Muscle of leg (tissue), 11 donors: ENCODE measurements around the gene LAMA2. TPM values are rescaled to one million over a fixed set of nuclear protein-coding genes. Genes with fewer than 3 reads are reported as not detected.

Source experiments
- DNase-seq: peaks from one replicate; pipeline ENCODE4 v3.0.0; 2013
- H3K27ac ChIP-seq: one replicate; pipeline ENCODE4 v1.5.1; 2013; ENCODE audit warnings: mild to moderate bottlenecking, low read length, control low read depth
- H3K27me3 ChIP-seq: one replicate; pipeline ENCODE4 v1.6.1; 2013; ENCODE audit warnings: low read length; ENCODE audit not compliant: control insufficient read depth, insufficient read depth
- H3K36me3 ChIP-seq: one replicate; pipeline ENCODE4 v1.6.1; 2013; ENCODE audit warnings: low read length; ENCODE audit not compliant: control insufficient read depth, insufficient read depth
- H3K4me1 ChIP-seq: one replicate; pipeline ENCODE4 v1.6.1; 2013; ENCODE audit warnings: low read length; ENCODE audit not compliant: control insufficient read depth, insufficient read depth
- H3K4me3 ChIP-seq: one replicate; pipeline ENCODE4 v1.5.1; 2013; ENCODE audit warnings: low read length, control low read depth
- H3K9me3 ChIP-seq: replicated peaks from 2 replicates; pipeline ENCODE4 v1.6.1; 2013; ENCODE audit warnings: low read depth, low read length; ENCODE audit not compliant: control insufficient read depth
- WGBS: methylation state at CpG from one replicate; pipeline ENCODE4 v1.1.5; 2013; ENCODE audit warnings: missing lambda C conversion rate; ENCODE audit not compliant: insufficient coverage; 5-methylcytosine and 5-hydroxymethylcytosine counted together
- polyA plus RNA-seq, 8 donors: library from polyadenylated mRNA; unstranded; fragments of 120-200 nt; gene quantifications; one replicate each; pipeline versions ENCODE4 v1.2.1 to v1.2.3, GENCODE V29; 2013; ENCODE audit warnings: inconsistent platforms in 1 of 8, low replicate concordance in 1 of 8; ENCODE audit not compliant: insufficient read length in 8 of 8, insufficient read depth in 1 of 8
- total RNA-seq: library from RNA; stranded (reverse); fragments of 120-200 nt; gene quantifications from one replicate; pipeline ENCODE4 v1.2.4, GENCODE V29; 2013

Gene LAMA2
- total and polyA plus RNA-seq, 9 donors: 105 to 165 (median 140) TPM

- peaks cover 7% of the 10 kb centered on the region for H3K9me3 ChIP-seq
- no CpG with 5 or more reads among the region's 2 CpGs for WGBS
- H3K4me3 ChIP-seq: no peak overlapping the region
- H3K4me1 ChIP-seq: no peaks in the 10 kb centered on the region
- DNase-seq: no peak
- no peaks in the 10 kb centered on the region for H3K27me3 ChIP-seq
- H3K36me3 ChIP-seq: no peaks in the 10 kb centered on the region
- no peak overlapping the region for H3K27ac ChIP-seq
Measured at GRCh38 chr6:129543981-129544380, 661.0 kb downstream of the LAMA2 start.

GRCh38 chr6:129544892-129545612 is 662.1 kb downstream of the LAMA2 start:
- no peak for DNase-seq

DNA sequence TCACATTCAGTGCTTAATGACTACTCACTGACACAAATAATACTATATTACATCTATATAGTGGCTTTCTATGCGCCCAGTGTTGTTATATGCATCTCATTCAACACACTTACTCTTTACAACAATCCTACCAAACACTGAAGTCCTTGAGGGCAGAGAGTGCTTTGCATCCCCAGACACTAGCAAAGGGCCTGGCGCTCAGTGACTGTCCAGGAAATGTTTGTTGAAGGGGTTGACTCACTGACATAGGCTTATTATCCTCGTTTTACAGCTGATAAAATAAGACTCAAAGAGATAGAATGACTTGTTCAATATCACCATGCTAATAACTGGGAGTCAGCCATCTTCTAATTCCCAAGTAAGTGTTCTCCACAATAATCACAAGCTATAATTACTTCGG is 663.8 kb downstream of the LAMA2 start:
- Histone ChIP-seq H3K4me1 (no peaks in the 10 kb centered on the region), H3K27ac (no peak overlapping the region), H3K36me3 (no peaks in the 10 kb centered on the region), H3K4me3 (no peak overlapping the region), H3K27me3 (no peaks in the 10 kb centered on the region), H3K9me3 (peaks cover 7% of the 10 kb centered on the region)
- no CpG with 5 or more reads among the region's 4 CpGs for WGBS
- no peak for DNase-seq

More at GRCh38 chr6:129544892-129545612, 662.1 kb downstream of the LAMA2 start:
- 98% methylated on average over 5 of the region's 8 CpGs for WGBS
- Histone ChIP-seq H3K27me3 (no peaks in the 10 kb centered on the region), H3K4me3 (no peak overlapping the region), H3K4me1 (no peaks in the 10 kb centered on the region), H3K36me3 (no peaks in the 10 kb centered on the region), H3K27ac (no peak overlapping the region), H3K9me3 (peaks cover 7% of the 10 kb centered on the region)

DNA sequence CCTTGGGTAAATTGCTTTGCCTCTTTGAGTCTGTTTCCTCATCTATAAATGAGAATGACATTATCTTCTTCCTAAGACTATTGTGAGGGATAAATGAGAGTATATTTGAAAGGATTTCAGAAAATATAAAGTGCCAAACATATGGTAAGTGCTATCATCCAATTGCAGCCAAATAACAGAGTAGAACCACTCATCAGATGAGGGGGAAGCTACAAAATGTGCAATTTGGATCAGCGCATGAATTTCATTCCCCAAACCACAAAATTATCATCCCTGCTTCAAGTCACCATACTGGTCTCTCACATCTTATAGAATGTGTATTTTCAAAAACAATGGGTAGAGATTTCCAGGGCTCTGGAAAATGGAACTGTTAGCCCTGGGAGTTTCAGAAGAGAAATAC is 668.5 kb downstream of the LAMA2 start:
- Histone ChIP-seq H3K4me3 (no peak overlapping the region), H3K9me3 (no peaks in the 10 kb centered on the region), H3K36me3 (no peaks in the 10 kb centered on the region), H3K4me1 (no peaks in the 10 kb centered on the region), H3K27me3 (no peaks in the 10 kb centered on the region), H3K27ac (no peak overlapping the region)
- WGBS: no CpG with 5 or more reads among the region's 1 CpG
- no peak for DNase-seq

DNA sequence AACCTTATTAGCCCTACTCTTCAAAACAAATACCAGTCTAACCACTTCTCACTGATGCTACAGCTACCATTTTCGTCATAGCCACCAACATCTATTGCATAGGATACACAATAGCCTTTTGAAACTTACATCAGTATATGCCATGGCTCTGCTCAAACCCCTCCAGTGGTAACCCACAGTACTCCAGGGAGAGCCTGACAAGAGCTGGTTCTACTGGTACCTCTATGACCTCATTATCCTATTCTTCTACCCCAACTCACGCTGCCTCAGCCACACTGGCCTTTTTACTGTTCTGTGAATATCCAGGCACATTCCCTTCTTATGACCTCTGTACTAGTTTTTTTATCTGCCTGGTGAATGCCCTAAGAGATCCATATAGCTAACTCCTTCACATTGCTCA is 669.5 kb downstream of the LAMA2 start:
- whole genome bisulfite sequencing: 83% methylated on average over 2 of the region's 2 CpGs
- no peaks in the 10 kb centered on the region for H3K4me1 ChIP-seq
- DNase-seq: no peak
- no peak overlapping the region for H3K4me3 ChIP-seq
- H3K27ac ChIP-seq: no peak overlapping the region
- H3K27me3 ChIP-seq: no peaks in the 10 kb centered on the region
- H3K9me3 ChIP-seq: no peaks in the 10 kb centered on the region
- no peaks in the 10 kb centered on the region for H3K36me3 ChIP-seq

- no peak overlapping the region for H3K4me3 ChIP-seq
- no peak for DNase-seq
- H3K36me3 ChIP-seq: no peaks in the 10 kb centered on the region
- no peaks in the 10 kb centered on the region for H3K4me1 ChIP-seq
- no peak overlapping the region for H3K27ac ChIP-seq
- H3K9me3 ChIP-seq: no peaks in the 10 kb centered on the region
- no CpG with 5 or more reads among the region's 5 CpGs for WGBS
- no peaks in the 10 kb centered on the region for H3K27me3 ChIP-seq
Measured at GRCh38 chr6:129555206-129555832, 672.4 kb downstream of the LAMA2 start.

DNA sequence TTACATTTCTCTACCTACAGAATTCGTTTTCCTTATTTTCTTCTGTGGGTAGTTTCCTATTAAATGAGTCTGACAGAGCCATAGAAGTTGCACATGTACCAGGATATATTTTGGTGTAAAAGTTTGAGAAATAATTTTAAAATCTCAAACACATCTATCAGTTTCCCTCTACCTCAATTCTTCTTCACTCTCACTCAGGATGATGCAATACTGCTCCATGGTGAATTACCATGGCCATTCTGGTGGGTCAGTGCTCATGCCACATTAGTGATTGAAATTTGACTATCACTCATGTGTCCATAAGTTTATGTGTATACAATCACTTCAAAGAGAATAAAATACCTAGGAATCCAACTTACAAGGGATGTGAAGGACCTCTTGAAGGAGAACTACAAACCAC is 675.3 kb downstream of the LAMA2 start:
- no CpG with 5 or more reads among the region's 1 CpG for WGBS
- Histone ChIP-seq H3K27me3 (no peaks in the 10 kb centered on the region), H3K36me3 (no peaks in the 10 kb centered on the region), H3K27ac (no peak overlapping the region), H3K9me3 (no peaks in the 10 kb centered on the region), H3K4me3 (no peak overlapping the region), H3K4me1 (no peaks in the 10 kb centered on the region)
- DNase-seq: no peak

- DNase-seq: no peak
- H3K9me3 ChIP-seq: no peaks in the 10 kb centered on the region
- no peaks in the 10 kb centered on the region for H3K27me3 ChIP-seq
- H3K4me1 ChIP-seq: no peaks in the 10 kb centered on the region
- WGBS: 79% methylated on average over 4 of the region's 4 CpGs
- no peak overlapping the region for H3K4me3 ChIP-seq
- no peaks in the 10 kb centered on the region for H3K36me3 ChIP-seq
- H3K27ac ChIP-seq: no peak overlapping the region
Measured at GRCh38 chr6:129565366-129565765, 682.4 kb downstream of the LAMA2 start.

- Histone ChIP-seq H3K4me3 (no peak overlapping the region), H3K36me3 (no peaks in the 10 kb centered on the region), H3K27ac (no peak overlapping the region), H3K4me1 (no peaks in the 10 kb centered on the region), H3K9me3 (no peaks in the 10 kb centered on the region), H3K27me3 (no peaks in the 10 kb centered on the region)
- no CpG with 5 or more reads among the region's 2 CpGs for WGBS
- peak; percentile 53 for DNase-seq
Measured at GRCh38 chr6:129565811-129566210, 682.9 kb downstream of the LAMA2 start.
